ENCODE results near the gene CTSS. TPM values are rescaled to one million over a fixed set of nuclear protein-coding genes. Genes with fewer than 3 reads are reported as not detected.
"Not testable (repeated sequence)": the region's sequence is repeated elsewhere in the genome, so short reads cannot be mapped to it uniquely, and the experiment has no call there.

The CTSS gene
- total RNA-seq, 2 experiments from 2014 or later: 38.7 to 40.6 TPM

DNA sequence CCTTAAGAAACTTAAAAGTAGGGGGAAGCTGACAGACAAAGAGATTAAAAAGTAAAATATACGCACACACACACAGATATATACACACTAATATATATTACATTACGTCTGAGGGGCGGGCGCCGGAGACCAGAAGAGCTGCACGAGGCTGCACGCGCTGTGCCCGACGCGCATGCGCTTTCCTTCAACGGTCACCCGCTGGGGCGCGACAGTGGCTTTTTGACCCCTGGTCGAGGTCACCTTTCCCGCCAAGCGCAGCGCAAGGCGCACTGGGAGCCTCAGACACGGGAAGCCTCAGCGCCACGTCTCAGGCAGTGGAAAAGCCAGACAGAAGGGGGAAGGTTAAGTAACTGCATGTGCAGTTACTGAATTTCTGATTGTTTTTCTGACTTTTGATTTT lies 44.9 kb downstream of the CTSS start, which contains the start of gene HORMAD1:
HORMAD1 (minus strand) TSS at position 193 of the 400 bp plus-strand sequence. CDS start 1,390 bp downstream, outside the sequence.
- no peak within 1 kb of the TSS for H3K4me2 ChIP-seq (ENCODE audit: low read length)
- no peak within 1 kb of the TSS for H3K27ac ChIP-seq (ENCODE audit: low read depth, low read length, poor library complexity, severe bottlenecking)
- no peaks in the 10 kb centered on the region for H3K9me2 ChIP-seq (ENCODE audit: insufficient read depth, low read length)
- ChIA-PET CTCF (ENCODE audit: unreplicated experiment) (no interaction called here), POLR2A (interaction anchor here (1.5 kb wide), 1 partner anchor 10 kb away, joined by 3 read pairs; no protein-coding TSS in a partner anchor)
- no peak within 1 kb of the TSS for H3K4me3 ChIP-seq (ENCODE audit: low read depth, low read length, poor library complexity, severe bottlenecking)
- no peak within 1 kb of the TSS for H2AFZ ChIP-seq (ENCODE audit: low read length)
- no peak for TF ChIP-seq EZH2phosphoT487 (IDR thresholded peaks at IDR 0.05; ENCODE audit: borderline replicate concordance, low read depth, low read length)
- TF ChIP-seq, protein P1, sequence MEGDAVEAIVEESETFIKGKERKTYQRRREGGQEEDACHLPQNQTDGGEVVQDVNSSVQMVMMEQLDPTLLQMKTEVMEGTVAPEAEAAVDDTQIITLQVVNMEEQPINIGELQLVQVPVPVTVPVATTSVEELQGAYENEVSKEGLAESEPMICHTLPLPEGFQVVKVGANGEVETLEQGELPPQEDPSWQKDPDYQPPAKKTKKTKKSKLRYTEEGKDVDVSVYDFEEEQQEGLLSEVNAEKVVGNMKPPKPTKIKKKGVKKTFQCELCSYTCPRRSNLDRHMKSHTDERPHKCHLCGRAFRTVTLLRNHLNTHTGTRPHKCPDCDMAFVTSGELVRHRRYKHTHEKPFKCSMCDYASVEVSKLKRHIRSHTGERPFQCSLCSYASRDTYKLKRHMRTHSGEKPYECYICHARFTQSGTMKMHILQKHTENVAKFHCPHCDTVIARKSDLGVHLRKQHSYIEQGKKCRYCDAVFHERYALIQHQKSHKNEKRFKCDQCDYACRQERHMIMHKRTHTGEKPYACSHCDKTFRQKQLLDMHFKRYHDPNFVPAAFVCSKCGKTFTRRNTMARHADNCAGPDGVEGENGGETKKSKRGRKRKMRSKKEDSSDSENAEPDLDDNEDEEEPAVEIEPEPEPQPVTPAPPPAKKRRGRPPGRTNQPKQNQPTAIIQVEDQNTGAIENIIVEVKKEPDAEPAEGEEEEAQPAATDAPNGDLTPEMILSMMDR (conservative IDR thresholded peaks at IDR 0.05; ENCODE audit: low read length): no peak
- no peaks in the 10 kb centered on the region for H3K79me2 ChIP-seq (ENCODE audit: insufficient read depth, low read depth, low read length)
- no peaks in the 10 kb centered on the region for H3K9me3 ChIP-seq (ENCODE audit: low read length)
- H4K20me1 ChIP-seq (ENCODE audit: insufficient read depth, low read length): no peaks in the 10 kb centered on the region
- DNase-seq (ENCODE audit: low spot score): no peak
- H3K4me1 ChIP-seq (ENCODE audit: insufficient read depth, low read length, poor library complexity, severe bottlenecking): no peaks in the 10 kb centered on the region
- no peaks in the 10 kb centered on the region for H3K36me3 ChIP-seq (ENCODE audit: insufficient read depth, low read length)
- intact Hi-C loops (cut with micrococcal nuclease; ENCODE audit: unreplicated experiment): no loop called here
- BruUV-seq (replicated peaks): no TSS peak

DNA sequence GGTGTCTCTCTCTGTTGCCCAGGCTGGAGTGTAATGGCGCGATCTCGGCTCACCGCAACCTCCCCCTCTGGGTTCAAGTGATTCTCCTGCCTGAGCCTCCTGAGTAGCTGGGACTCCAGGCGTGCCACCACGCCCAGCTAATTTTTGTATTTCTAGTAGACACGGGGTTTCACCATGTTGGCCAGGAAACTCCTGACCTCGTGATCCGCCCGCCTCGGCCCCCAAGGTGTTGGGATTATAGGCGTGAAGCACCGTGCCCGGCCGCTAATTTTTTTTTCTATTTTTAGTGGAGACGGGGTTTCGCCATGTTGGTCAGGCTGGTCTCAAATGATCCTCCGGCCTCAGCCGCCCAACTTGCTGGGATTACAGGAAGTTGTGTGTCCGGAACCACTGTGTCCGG lies 45.5 kb downstream of the CTSS start:
- no TSS peak for BruUV-seq (replicated peaks)
- no peak overlapping the region for H3K4me2 ChIP-seq (ENCODE audit: low read length)
- no peak overlapping the region for H3K27ac ChIP-seq (ENCODE audit: low read depth, low read length, poor library complexity, severe bottlenecking)
- H3K79me2 ChIP-seq (ENCODE audit: insufficient read depth, low read depth, low read length): no peaks in the 10 kb centered on the region
- H3K4me1 ChIP-seq (ENCODE audit: insufficient read depth, low read length, poor library complexity, severe bottlenecking): no peaks in the 10 kb centered on the region
- no peaks in the 10 kb centered on the region for H3K36me3 ChIP-seq (ENCODE audit: insufficient read depth, low read length)
- no peak overlapping the region for H3K4me3 ChIP-seq (ENCODE audit: low read depth, low read length, poor library complexity, severe bottlenecking)
- ChIA-PET POLR2A (interaction anchor here (1.5 kb wide), 1 partner anchor 9 kb away, joined by 3 read pairs; no protein-coding TSS in a partner anchor), CTCF (ENCODE audit: unreplicated experiment) (no interaction called here)
- H4K20me1 ChIP-seq (ENCODE audit: insufficient read depth, low read length): no peaks in the 10 kb centered on the region
- intact Hi-C loops (cut with micrococcal nuclease; ENCODE audit: unreplicated experiment): no loop called here
- no peaks in the 10 kb centered on the region for H3K9me3 ChIP-seq (ENCODE audit: low read length)
- no peak for TF ChIP-seq EZH2phosphoT487 (IDR thresholded peaks at IDR 0.05; ENCODE audit: borderline replicate concordance, low read depth, low read length)
- TF ChIP-seq, protein P1 (conservative IDR thresholded peaks at IDR 0.05; ENCODE audit: low read length): no peak
- H3K9me2 ChIP-seq (ENCODE audit: insufficient read depth, low read length): no peaks in the 10 kb centered on the region
- H2AFZ ChIP-seq (ENCODE audit: low read length): no peak overlapping the region
- no peak for DNase-seq (ENCODE audit: low spot score)

DNA sequence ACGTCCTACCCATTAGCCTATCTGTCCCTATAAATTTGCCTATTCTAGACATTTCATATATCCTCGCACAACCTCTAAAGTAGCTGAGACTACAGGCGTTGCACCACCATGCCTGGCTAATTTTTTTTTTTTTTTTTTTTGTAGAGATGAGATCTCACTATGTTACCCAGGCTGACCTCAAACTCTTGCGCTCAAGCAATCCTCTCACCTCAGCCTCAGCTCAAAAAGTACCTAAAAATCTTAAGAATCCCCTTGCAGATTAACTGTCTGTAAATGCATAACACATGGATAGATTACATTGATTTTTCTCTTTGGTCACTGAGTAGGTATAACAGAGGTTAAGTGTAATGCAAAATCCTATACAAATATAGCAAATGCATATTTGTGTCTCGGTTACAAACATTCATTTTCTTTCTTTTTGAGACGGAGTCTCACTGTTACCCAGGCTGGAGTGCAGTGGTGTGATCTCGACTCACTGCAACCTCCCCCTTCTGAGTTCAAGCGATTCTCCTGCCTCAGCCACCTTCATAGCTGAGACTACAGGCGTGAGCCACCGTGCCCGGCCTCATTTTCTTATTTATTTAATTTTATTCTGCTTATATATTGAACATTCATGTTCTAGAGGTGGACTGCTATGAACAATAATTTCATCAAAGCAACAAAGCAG lies 47.2 kb downstream of the CTSS start:
- Histone ChIP-seq H3K4me3 (ENCODE audit: low read depth, low read length, poor library complexity, severe bottlenecking) (no peak overlapping the region), H4K20me1 (ENCODE audit: insufficient read depth, low read length) (no peaks in the 10 kb centered on the region), H3K9me2 (ENCODE audit: insufficient read depth, low read length) (no peaks in the 10 kb centered on the region), H3K4me2 (ENCODE audit: low read length) (no peak overlapping the region), H3K36me3 (ENCODE audit: insufficient read depth, low read length) (no peaks in the 10 kb centered on the region), H3K4me1 (ENCODE audit: insufficient read depth, low read length, poor library complexity, severe bottlenecking) (no peaks in the 10 kb centered on the region), H2AFZ (ENCODE audit: low read length) (no peak overlapping the region), H3K79me2 (ENCODE audit: insufficient read depth, low read depth, low read length) (no peaks in the 10 kb centered on the region), H3K27ac (ENCODE audit: low read depth, low read length, poor library complexity, severe bottlenecking) (no peak overlapping the region), H3K9me3 (ENCODE audit: low read length) (no peaks in the 10 kb centered on the region)
- POLR2A ChIA-PET: interaction anchor here (0.6 kb wide), 1 partner anchor 32 kb away, joined by 3 read pairs; no protein-coding TSS in a partner anchor
- DNase-seq (ENCODE audit: low spot score): no peak
- CTCF ChIA-PET (ENCODE audit: unreplicated experiment): no interaction called here
- TF ChIP-seq, protein P1 (conservative IDR thresholded peaks at IDR 0.05; ENCODE audit: low read length): no peak
- no peak for TF ChIP-seq EZH2phosphoT487 (IDR thresholded peaks at IDR 0.05; ENCODE audit: borderline replicate concordance, low read depth, low read length)
- no TSS peak for BruUV-seq (replicated peaks)
- intact Hi-C loops (cut with micrococcal nuclease; ENCODE audit: unreplicated experiment): no loop called here

DNA sequence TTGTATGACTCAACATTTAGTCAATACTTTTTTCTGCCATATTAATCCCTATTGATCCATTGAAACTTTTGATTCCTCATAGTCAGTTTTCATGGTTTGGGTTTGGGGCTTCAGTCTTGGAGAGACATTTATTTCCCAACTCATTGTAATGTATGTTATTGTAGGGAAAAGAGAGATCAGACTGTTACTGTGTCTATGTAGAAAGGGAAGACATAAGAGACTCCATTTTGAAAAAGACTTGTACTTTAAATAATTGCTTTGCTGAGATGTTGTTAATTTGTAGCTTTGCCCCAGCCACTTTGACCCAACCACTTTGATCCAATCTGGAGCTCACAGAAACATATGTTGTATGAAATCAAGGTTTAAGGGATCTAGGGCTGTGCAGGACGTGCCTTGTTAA lies 56.5 kb downstream of the CTSS start:
- H2AFZ ChIP-seq (ENCODE audit: low read length); POLR2A ChIA-PET; H3K4me3 ChIP-seq (ENCODE audit: low read depth, low read length, poor library complexity, severe bottlenecking); H3K9me3 ChIP-seq (ENCODE audit: low read length); CTCF ChIA-PET (ENCODE audit: unreplicated experiment); H3K79me2 ChIP-seq (ENCODE audit: insufficient read depth, low read depth, low read length); intact Hi-C loops (cut with micrococcal nuclease; ENCODE audit: unreplicated experiment); DNase-seq (ENCODE audit: low spot score); H3K4me1 ChIP-seq (ENCODE audit: insufficient read depth, low read length, poor library complexity, severe bottlenecking); BruUV-seq (replicated peaks); H3K4me2 ChIP-seq (ENCODE audit: low read length); H3K9me2 ChIP-seq (ENCODE audit: insufficient read depth, low read length); H3K27ac ChIP-seq (ENCODE audit: low read depth, low read length, poor library complexity, severe bottlenecking); H4K20me1 ChIP-seq (ENCODE audit: insufficient read depth, low read length); H3K36me3 ChIP-seq (ENCODE audit: insufficient read depth, low read length): not testable (repeated sequence)

Measured in OCI-LY7 (cell line).